Upper lobe of left lung (tissue), 4 donors: ENCODE data around the gene PGBD5.

Experiments used
- CTCF ChIP-seq, 6 experiments: fragments of 450-650 bp in 4 of 6; fragments of 200-600 bp in 2 of 6; sonication (generic) in 2 of 6; IDR thresholded peaks; one replicate each; pipeline ENCODE4 v1.5.1; 2016 to 2019; ENCODE audit warnings: antibody characterized with exemption in 6 of 6
- EP300 ChIP-seq, 4 donors: sonication (generic); formaldehyde crosslinking; IDR thresholded peaks; one replicate each; pipeline ENCODE4 v1.5.1; 2017; ENCODE audit warnings: antibody characterized with exemption in 4 of 4, control low read depth in 2 of 4

- TF ChIP-seq CTCF (IDR thresholded peaks at IDR 0.05) (no peak), EP300 (IDR thresholded peaks at IDR 0.05) (no peak)
These were observed 80.8 kb downstream of the PGBD5 start for GRCh38 chr1:230345139-230345885.
